ENCODE measurements around the gene ZNF587B. TPM values are rescaled to one million over a fixed set of nuclear protein-coding genes. Genes with fewer than 3 reads are reported as not detected.
"Not testable (repeated sequence)": the region's sequence is repeated elsewhere in the genome, so short reads cannot be mapped to it uniquely, and the experiment has no call there.

Gene ZNF587B
- total RNA-seq, 3 donors from 2014 or later (not counting 1 experiment from before 2014, with no cell fraction given): 23.4 to 25.7 (median 23.9) TPM

DNA sequence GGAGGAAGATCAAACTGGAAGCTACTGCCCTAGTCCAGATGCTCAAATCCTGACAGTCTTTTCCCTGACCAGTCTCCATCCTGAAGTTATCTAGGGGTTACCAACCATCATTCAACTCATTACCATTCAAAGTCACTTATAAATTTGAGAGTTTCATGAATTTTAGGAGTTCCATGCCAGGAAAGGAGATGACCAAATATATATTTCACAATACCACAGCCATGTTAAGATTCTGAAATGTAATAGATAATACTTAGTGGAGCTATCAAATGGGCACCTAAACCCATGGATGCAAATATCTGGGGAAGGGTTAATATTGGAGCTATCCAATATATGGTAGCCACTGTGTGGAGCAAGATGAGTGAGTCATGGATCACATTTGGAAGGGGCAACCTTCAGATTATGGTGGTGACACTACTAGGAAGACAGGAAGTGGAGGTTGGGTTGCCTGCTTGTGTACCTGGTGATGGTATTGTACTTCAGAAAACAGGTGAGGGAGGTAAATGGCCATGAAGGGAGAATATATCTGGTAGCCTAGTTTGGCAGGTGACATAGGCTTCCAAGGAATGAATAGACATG is 41.9 kb upstream of the ZNF587B start:
- TF ChIP-seq, protein P1, sequence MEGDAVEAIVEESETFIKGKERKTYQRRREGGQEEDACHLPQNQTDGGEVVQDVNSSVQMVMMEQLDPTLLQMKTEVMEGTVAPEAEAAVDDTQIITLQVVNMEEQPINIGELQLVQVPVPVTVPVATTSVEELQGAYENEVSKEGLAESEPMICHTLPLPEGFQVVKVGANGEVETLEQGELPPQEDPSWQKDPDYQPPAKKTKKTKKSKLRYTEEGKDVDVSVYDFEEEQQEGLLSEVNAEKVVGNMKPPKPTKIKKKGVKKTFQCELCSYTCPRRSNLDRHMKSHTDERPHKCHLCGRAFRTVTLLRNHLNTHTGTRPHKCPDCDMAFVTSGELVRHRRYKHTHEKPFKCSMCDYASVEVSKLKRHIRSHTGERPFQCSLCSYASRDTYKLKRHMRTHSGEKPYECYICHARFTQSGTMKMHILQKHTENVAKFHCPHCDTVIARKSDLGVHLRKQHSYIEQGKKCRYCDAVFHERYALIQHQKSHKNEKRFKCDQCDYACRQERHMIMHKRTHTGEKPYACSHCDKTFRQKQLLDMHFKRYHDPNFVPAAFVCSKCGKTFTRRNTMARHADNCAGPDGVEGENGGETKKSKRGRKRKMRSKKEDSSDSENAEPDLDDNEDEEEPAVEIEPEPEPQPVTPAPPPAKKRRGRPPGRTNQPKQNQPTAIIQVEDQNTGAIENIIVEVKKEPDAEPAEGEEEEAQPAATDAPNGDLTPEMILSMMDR (IDR thresholded peaks at IDR 0.05): no peak
- peaks cover 2% of the 10 kb centered on the region for H3K36me3 ChIP-seq (ENCODE audit: control insufficient read depth, insufficient read depth, low read length)
- Mint-ChIP-seq H3K9me3 (peaks cover 7 to 8% of the 10 kb centered on the region in 2 donors), H3K36me3 (peaks cover 6% of the 10 kb centered on the region), H3K27me3 (ENCODE audit: low read depth in 2 of 2) (no peaks in the 10 kb centered on the region), H3K4me3 (no peak overlapping the region), H3K4me1 (peaks cover 0 to 24% of the 10 kb centered on the region in 2 donors), H3K27ac (peak overlapping the region in 1 of 2 donors; percentile 2)
- H3K4me1 ChIP-seq (ENCODE audit: control insufficient read depth, insufficient read depth, low read length): no peaks in the 10 kb centered on the region
- no peak overlapping the region for H3K27ac ChIP-seq (ENCODE audit: low read length)
- ATAC-seq (no peak), DNase-seq (no peak)
- H3K9me3 ChIP-seq (ENCODE audit: control insufficient read depth, insufficient read depth, low read length): peaks cover 49% of the 10 kb centered on the region
- H3K27me3 ChIP-seq (ENCODE audit: control insufficient read depth, insufficient read depth, low read length): no peaks in the 10 kb centered on the region
- no peak overlapping the region for H3K4me3 ChIP-seq (ENCODE audit: low read length)
- intact Hi-C loops (cut with micrococcal nuclease): no loop called here

DNA sequence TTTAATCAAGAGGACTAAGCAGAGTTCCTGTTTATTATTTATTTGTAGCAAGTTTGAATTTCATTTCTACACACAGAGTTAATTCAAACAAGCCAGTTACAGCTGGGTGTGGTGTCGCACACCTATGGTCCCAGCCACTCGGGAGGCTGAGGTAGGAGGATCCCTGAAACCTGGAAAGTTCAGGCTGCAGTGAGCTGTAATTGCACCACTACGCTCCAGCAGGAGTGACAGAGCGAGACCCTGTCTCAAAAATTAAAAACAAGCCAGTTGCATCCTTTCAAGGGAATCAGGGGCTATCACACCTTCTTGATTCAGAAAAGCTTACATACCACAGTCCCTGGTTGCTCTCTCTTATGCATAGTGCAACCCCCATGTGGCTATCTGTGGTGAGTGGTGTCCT is 40.8 kb upstream of the ZNF587B start:
- intact Hi-C loops (cut with micrococcal nuclease): no loop called here
- peaks cover 0 to 24% of the 10 kb centered on the region in 2 donors for H3K4me1 Mint-ChIP-seq
- no peaks in the 10 kb centered on the region for H3K27me3 Mint-ChIP-seq (ENCODE audit: low read depth in 2 of 2)
- Histone ChIP-seq H3K9me3 (ENCODE audit: control insufficient read depth, insufficient read depth, low read length) (peaks cover 48% of the 10 kb centered on the region), H3K27me3 (ENCODE audit: control insufficient read depth, insufficient read depth, low read length) (no peaks in the 10 kb centered on the region), H3K4me3 (ENCODE audit: low read length) (no peak overlapping the region), H3K27ac (ENCODE audit: low read length) (no peak overlapping the region), H3K4me1 (ENCODE audit: control insufficient read depth, insufficient read depth, low read length) (no peaks in the 10 kb centered on the region), H3K36me3 (ENCODE audit: control insufficient read depth, insufficient read depth, low read length) (peaks cover 2% of the 10 kb centered on the region)
- peaks cover 6% of the 10 kb centered on the region for H3K36me3 Mint-ChIP-seq
- 99% methylated on average over 4 of the region's 4 CpGs for WGBS (ENCODE audit: insufficient coverage)
- peaks cover 7 to 8% of the 10 kb centered on the region in 2 donors for H3K9me3 Mint-ChIP-seq
- DNase-seq (no peak), ATAC-seq (no peak)
- TF ChIP-seq, protein P1 (IDR thresholded peaks at IDR 0.05): no peak
- no peak overlapping the region for H3K27ac Mint-ChIP-seq
- no peak overlapping the region for H3K4me3 Mint-ChIP-seq

DNA sequence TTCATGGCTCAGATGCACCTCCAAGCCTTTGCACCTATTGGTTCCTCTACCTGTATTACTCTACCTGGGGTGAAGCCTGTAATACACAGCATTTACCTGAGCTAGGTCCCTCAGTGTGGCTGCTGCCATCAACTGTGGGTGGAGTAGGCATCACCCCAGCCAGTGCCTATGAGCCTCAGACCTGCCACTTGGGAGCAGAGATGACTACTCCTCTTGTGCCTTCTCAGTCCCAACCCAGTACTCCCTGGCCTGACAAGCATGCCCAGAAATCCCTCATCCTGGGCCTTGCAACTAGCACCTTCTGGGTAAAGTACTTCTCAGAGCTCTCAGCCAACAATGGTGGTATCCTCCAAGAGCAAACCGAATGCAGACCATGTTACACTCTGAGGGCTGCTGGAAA is 33.5 kb upstream of the ZNF587B start:
- ATAC-seq; H3K9me3 Mint-ChIP-seq; H3K36me3 ChIP-seq (ENCODE audit: control insufficient read depth, insufficient read depth, low read length); H3K4me3 ChIP-seq (ENCODE audit: low read length); H3K27me3 Mint-ChIP-seq (ENCODE audit: low read depth in 2 of 2); H3K4me1 ChIP-seq (ENCODE audit: control insufficient read depth, insufficient read depth, low read length); H3K27me3 ChIP-seq (ENCODE audit: control insufficient read depth, insufficient read depth, low read length); H3K27ac Mint-ChIP-seq; H3K27ac ChIP-seq (ENCODE audit: low read length); H3K4me3 Mint-ChIP-seq; H3K9me3 ChIP-seq (ENCODE audit: control insufficient read depth, insufficient read depth, low read length); intact Hi-C loops (cut with micrococcal nuclease); DNase-seq: not testable (repeated sequence)
- H3K36me3 Mint-ChIP-seq: peaks cover 14% of the 10 kb centered on the region
- H3K4me1 Mint-ChIP-seq: peaks cover 8 to 19% of the 10 kb centered on the region in 2 donors
- 100% methylated on average over 1 of the region's 1 CpG for WGBS (ENCODE audit: insufficient coverage)

DNA sequence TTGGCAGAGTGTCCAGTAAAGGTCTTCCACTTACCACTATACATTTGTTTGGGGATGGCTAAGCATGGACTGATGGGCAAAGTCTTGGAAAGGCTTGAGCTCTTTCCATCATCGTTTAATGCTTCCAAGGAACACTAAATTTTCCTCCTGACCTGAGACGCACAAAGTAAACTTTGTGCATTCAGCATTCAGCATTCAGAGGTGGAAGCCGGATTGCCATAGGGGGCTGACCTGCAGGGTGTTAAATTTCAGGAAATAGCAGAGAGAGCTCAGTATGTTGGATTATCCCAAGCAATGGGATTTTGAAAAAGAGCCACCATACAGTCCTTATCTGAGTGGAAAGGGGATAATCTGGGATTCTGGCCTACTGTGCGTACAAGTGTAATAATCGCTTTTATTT is 29.4 kb upstream of the ZNF587B start:
- Mint-ChIP-seq H3K4me1 (peaks cover 21 to 34% of the 10 kb centered on the region in 2 donors), H3K27me3 (ENCODE audit: low read depth in 2 of 2) (no peaks in the 10 kb centered on the region), H3K9me3 (no peaks in the 10 kb centered on the region), H3K36me3 (peaks cover 7% of the 10 kb centered on the region), H3K27ac (peak overlapping the region in 1 of 2 donors; percentile 51), H3K4me3 (no peak overlapping the region)
- DNase-seq (no peak), ATAC-seq (no peak)
- no peak overlapping the region for H3K27ac ChIP-seq (ENCODE audit: low read length)
- TF ChIP-seq, protein P1 (IDR thresholded peaks at IDR 0.05): no peak
- H3K27me3 ChIP-seq (ENCODE audit: control insufficient read depth, insufficient read depth, low read length): no peaks in the 10 kb centered on the region
- 98% methylated on average over 5 of the region's 5 CpGs for WGBS (ENCODE audit: insufficient coverage)
- H3K36me3 ChIP-seq (ENCODE audit: control insufficient read depth, insufficient read depth, low read length): peaks cover 7% of the 10 kb centered on the region
- H3K4me1 ChIP-seq (ENCODE audit: control insufficient read depth, insufficient read depth, low read length): peaks cover 14% of the 10 kb centered on the region
- intact Hi-C loops (cut with micrococcal nuclease): no loop called here
- H3K4me3 ChIP-seq (ENCODE audit: low read length): no peak overlapping the region
- H3K9me3 ChIP-seq (ENCODE audit: control insufficient read depth, insufficient read depth, low read length): no peaks in the 10 kb centered on the region
